WTC11 (cell line): ENCODE data around the gene SLC7A5. TPM values are rescaled to one million over a fixed set of nuclear protein-coding genes. Genes with fewer than 3 reads are reported as not detected.

Source experiments
- ATAC-seq: fragments of 200-7000 bp; cut with Tn5 transposase; 2 replicates; pipeline ENCODE4 v1.10.0; 2021; ENCODE audit warnings: mild to moderate bottlenecking, moderate library complexity
- CTCF ChIA-PET: fragments of 300-600 bp; sonication (Branson Sonifier 250); formaldehyde crosslinking; loops from one replicate; lab custom pipeline; 2021; ENCODE audit warnings: antibody characterized with exemption; lab: Charles Lee
- POLR2A ChIA-PET: fragments of 350-600 bp; sonication (Branson Sonifier 250); formaldehyde crosslinking; loops from one replicate; lab custom pipeline; 2021; ENCODE audit warnings: antibody characterized with exemption; lab: Charles Lee
- DNase-seq: peaks from one replicate; pipeline ENCODE4 v3.0.0; 2021; ENCODE audit warnings: low spot score
- H3K27ac Mint-ChIP-seq: 2 replicates; pipeline ENCODE4 v1.8.0; 2021; ENCODE audit warnings: mixed read lengths
- H3K27me3 Mint-ChIP-seq: 2 replicates; pipeline ENCODE4 v1.8.0; 2021; ENCODE audit warnings: low read depth, mild to moderate bottlenecking, moderate library complexity, mixed read lengths
- H3K36me3 Mint-ChIP-seq: 2 replicates; pipeline ENCODE4 v1.8.0; 2021; ENCODE audit warnings: mixed read lengths
- H3K4me1 Mint-ChIP-seq: 2 replicates; pipeline ENCODE4 v1.8.0; 2022; ENCODE audit warnings: mixed read lengths
- H3K4me3 Mint-ChIP-seq: 2 replicates; pipeline ENCODE4 v1.8.0; 2021; ENCODE audit warnings: mild to moderate bottlenecking, moderate library complexity, mixed read lengths
- H3K9me3 Mint-ChIP-seq: 2 replicates; pipeline ENCODE4 v1.8.0; 2021; ENCODE audit warnings: mixed read lengths
- CBFB ChIP-seq: sonication (generic); formaldehyde crosslinking; IDR thresholded peaks from 2 replicates; pipeline ENCODE4 v1.8.1; 2022; ENCODE audit warnings: mild to moderate bottlenecking, low read depth, missing genetic modification reagents
- ETV6 ChIP-seq: sonication (generic); formaldehyde crosslinking; IDR thresholded peaks from 2 replicates; pipeline ENCODE4 v1.8.1; 2022; ENCODE audit warnings: mild to moderate bottlenecking, missing genetic modification reagents
- FOXJ3 ChIP-seq: sonication (generic); formaldehyde crosslinking; IDR thresholded peaks from 2 replicates; pipeline ENCODE4 v1.9.0; 2021; ENCODE audit warnings: missing genetic modification reagents, mild to moderate bottlenecking, borderline replicate concordance
- FOXK1 ChIP-seq: sonication (generic); formaldehyde crosslinking; IDR thresholded peaks from 2 replicates; pipeline ENCODE4 v1.8.0; 2022; ENCODE audit warnings: mild to moderate bottlenecking, moderate library complexity, missing genetic modification reagents
- JUN ChIP-seq: sonication (generic); formaldehyde crosslinking; IDR thresholded peaks from 2 replicates; pipeline ENCODE4 v1.8.0; 2023; ENCODE audit warnings: mild to moderate bottlenecking, missing genetic modification reagents
- MYBL2 ChIP-seq: sonication (generic); formaldehyde crosslinking; IDR thresholded peaks from 2 replicates; pipeline ENCODE4 v1.8.1; 2023; ENCODE audit warnings: mild to moderate bottlenecking, moderate library complexity, missing genetic modification reagents
- NFYB ChIP-seq: sonication (generic); formaldehyde crosslinking; conservative IDR thresholded peaks from 2 replicates; pipeline ENCODE4 v1.8.0; 2022; ENCODE audit warnings: low read depth, missing genetic modification reagents
- NR2C2 ChIP-seq: sonication (generic); formaldehyde crosslinking; IDR thresholded peaks from 2 replicates; pipeline ENCODE4 v1.8.0; 2022; ENCODE audit warnings: mild to moderate bottlenecking, missing genetic modification reagents
- SP1 ChIP-seq: sonication (generic); formaldehyde crosslinking; conservative IDR thresholded peaks from 2 replicates; pipeline ENCODE4 v1.8.1; 2022; ENCODE audit warnings: missing genetic modification reagents
- TEAD1 ChIP-seq: sonication (generic); formaldehyde crosslinking; IDR thresholded peaks from 2 replicates; pipeline ENCODE4 v1.8.0; 2022; ENCODE audit warnings: mild to moderate bottlenecking, missing genetic modification reagents
- ZNF263 ChIP-seq: sonication (generic); formaldehyde crosslinking; IDR thresholded peaks from 2 replicates; pipeline ENCODE4 v1.8.1; 2022; ENCODE audit warnings: low read depth, mild to moderate bottlenecking, moderate library complexity, missing genetic modification reagents
- total RNA-seq: library from RNA; stranded (reverse); gene quantifications from 3 replicates; pipeline ENCODE4 v1.2.3, GENCODE V29; 2021
- TF ChIP-seq, protein P1 (sequence below): fragments of 250-450 bp; sonication (Bioruptor Pico); IDR thresholded peaks from 2 replicates; pipeline ENCODE4 v1.9.0; 2021; ENCODE audit warnings: moderate library complexity, mild to moderate bottlenecking, inconsistent platforms, borderline replicate concordance
- TF ChIP-seq, protein P2 (sequence below): fragments of 250-450 bp; sonication (Bioruptor Pico); IDR thresholded peaks from 2 replicates; pipeline ENCODE4 v1.9.0; 2021; ENCODE audit warnings: mild to moderate bottlenecking
- TF ChIP-seq, protein P3 (sequence below): sonication (generic); formaldehyde crosslinking; IDR thresholded peaks from 2 replicates; pipeline ENCODE4 v1.8.1; 2023; ENCODE audit warnings: mild to moderate bottlenecking, missing genetic modification reagents
- TF ChIP-seq, protein P4 (sequence below): sonication (generic); formaldehyde crosslinking; IDR thresholded peaks from 2 replicates; pipeline ENCODE4 v1.8.1; 2023; ENCODE audit warnings: mild to moderate bottlenecking, missing genetic modification reagents, moderate library complexity

SLC7A5 gene
- total RNA-seq, 1 experiment from 2014 or later = 197 TPM

DNA sequence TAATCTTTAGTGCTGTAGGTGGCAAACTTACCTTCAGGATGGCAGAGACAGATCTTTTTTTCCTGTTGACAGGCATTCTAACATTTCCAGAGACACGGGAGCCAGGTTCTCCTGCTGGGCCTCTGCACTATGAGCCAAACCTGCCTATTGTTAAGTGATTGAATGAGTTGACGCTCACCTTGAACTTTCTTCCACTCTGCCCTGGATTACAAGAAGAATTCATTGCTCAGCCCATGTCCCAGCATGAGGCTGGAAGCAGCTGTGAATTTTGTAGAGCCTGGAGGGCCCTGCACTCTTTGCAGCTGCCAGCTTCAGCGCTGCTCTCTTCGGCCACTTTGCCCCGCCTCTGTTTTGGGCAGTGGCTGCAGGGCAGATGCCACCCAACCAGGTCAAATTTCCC lies 9.4 kb upstream of the SLC7A5 start:
- ChIA-PET POLR2A (no interaction called here), CTCF (interaction anchor here (0.8 kb wide), 1 partner anchor 46 kb away, joined by 3 read pairs; no protein-coding TSS in a partner anchor)
- TF ChIP-seq TEAD1 (CRISPR knock-in tag) = no peak
- TF ChIP-seq, protein P1, sequence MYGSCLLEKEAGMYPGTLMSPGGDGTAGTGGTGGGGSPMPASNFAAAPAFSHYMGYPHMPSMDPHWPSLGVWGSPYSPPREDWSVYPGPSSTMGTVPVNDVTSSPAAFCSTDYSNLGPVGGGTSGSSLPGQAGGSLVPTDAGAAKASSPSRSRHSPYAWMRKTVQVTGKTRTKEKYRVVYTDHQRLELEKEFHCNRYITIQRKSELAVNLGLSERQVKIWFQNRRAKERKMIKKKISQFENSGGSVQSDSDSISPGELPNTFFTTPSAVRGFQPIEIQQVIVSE (CRISPR knock-in tag) = no peak
- TF ChIP-seq NFYB = no peak
- no peak for TF ChIP-seq ZNF263
- TF ChIP-seq, protein P2, sequence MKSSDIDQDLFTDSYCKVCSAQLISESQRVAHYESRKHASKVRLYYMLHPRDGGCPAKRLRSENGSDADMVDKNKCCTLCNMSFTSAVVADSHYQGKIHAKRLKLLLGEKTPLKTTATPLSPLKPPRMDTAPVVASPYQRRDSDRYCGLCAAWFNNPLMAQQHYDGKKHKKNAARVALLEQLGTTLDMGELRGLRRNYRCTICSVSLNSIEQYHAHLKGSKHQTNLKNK (CRISPR knock-in tag) = no peak
- TF ChIP-seq FOXK1 (CRISPR knock-in tag) = no peak
- TF ChIP-seq NR2C2 (CRISPR knock-in tag) = no peak
- TF ChIP-seq MYBL2 (CRISPR knock-in tag) = no peak
- no peak for TF ChIP-seq FOXJ3 (CRISPR knock-in tag)
- TF ChIP-seq CBFB = no peak
- H3K9me3 Mint-ChIP-seq = peaks cover 12% of the 10 kb centered on the region
- peaks cover 66% of the 10 kb centered on the region for H3K4me1 Mint-ChIP-seq
- peak overlapping the region; percentile 41; the same call in 1 of the 2 replicates for H3K27ac Mint-ChIP-seq
- H3K4me3 Mint-ChIP-seq = no peak overlapping the region
- ATAC-seq (no peak), DNase-seq (no peak)
- no peaks in the 10 kb centered on the region for H3K27me3 Mint-ChIP-seq
- H3K36me3 Mint-ChIP-seq = peaks cover 7% of the 10 kb centered on the region

DNA sequence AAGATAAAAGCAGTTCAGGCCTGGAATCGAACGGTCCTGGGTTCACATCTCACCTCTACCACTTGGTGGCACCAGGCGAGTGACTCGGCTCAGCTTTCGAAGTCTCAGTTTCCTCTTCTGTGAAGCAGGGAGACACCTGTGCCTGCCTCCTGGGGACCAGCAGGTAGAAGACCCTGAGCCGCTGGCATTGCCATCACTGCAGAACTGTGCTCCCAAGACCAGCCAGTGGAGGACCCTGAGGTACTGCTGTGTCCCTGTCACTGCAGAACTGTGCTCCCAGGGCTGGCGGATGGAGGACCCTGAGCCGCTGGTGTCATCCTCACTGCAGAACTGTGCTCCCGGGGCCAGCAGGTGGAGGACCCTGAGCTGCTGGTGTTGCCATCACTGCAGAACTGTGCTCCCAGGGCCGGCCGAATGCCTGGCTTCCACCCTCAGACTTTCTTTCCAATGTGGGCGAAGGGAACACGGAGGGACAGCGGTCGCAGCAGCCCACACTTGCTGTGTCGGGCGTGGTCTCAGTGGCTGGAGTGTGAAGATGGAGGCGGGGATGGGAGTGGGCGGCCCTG lies 8.7 kb upstream of the SLC7A5 start:
- peak; percentile 15; the same call in 1 of the 2 replicates for TF ChIP-seq ZNF263
- TF ChIP-seq, protein P3, sequence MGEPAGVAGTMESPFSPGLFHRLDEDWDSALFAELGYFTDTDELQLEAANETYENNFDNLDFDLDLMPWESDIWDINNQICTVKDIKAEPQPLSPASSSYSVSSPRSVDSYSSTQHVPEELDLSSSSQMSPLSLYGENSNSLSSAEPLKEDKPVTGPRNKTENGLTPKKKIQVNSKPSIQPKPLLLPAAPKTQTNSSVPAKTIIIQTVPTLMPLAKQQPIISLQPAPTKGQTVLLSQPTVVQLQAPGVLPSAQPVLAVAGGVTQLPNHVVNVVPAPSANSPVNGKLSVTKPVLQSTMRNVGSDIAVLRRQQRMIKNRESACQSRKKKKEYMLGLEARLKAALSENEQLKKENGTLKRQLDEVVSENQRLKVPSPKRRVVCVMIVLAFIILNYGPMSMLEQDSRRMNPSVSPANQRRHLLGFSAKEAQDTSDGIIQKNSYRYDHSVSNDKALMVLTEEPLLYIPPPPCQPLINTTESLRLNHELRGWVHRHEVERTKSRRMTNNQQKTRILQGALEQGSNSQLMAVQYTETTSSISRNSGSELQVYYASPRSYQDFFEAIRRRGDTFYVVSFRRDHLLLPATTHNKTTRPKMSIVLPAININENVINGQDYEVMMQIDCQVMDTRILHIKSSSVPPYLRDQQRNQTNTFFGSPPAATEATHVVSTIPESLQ (CRISPR knock-in tag) = no peak
- POLR2A ChIA-PET = no interaction called here
- Mint-ChIP-seq H3K36me3 (peaks cover 7% of the 10 kb centered on the region), H3K9me3 (peaks cover 12% of the 10 kb centered on the region), H3K4me1 (peaks cover 70% of the 10 kb centered on the region), H3K27ac (no peak overlapping the region), H3K4me3 (no peak overlapping the region), H3K27me3 (no peaks in the 10 kb centered on the region)
- CTCF ChIA-PET = interaction anchor here (0.8 to 0.9 kb wide), 2 partner anchors 28 to 47 kb away, joined by 3 to 4 read pairs; no protein-coding TSS in a partner anchor
- ATAC-seq (no peak), DNase-seq (no peak)

DNA sequence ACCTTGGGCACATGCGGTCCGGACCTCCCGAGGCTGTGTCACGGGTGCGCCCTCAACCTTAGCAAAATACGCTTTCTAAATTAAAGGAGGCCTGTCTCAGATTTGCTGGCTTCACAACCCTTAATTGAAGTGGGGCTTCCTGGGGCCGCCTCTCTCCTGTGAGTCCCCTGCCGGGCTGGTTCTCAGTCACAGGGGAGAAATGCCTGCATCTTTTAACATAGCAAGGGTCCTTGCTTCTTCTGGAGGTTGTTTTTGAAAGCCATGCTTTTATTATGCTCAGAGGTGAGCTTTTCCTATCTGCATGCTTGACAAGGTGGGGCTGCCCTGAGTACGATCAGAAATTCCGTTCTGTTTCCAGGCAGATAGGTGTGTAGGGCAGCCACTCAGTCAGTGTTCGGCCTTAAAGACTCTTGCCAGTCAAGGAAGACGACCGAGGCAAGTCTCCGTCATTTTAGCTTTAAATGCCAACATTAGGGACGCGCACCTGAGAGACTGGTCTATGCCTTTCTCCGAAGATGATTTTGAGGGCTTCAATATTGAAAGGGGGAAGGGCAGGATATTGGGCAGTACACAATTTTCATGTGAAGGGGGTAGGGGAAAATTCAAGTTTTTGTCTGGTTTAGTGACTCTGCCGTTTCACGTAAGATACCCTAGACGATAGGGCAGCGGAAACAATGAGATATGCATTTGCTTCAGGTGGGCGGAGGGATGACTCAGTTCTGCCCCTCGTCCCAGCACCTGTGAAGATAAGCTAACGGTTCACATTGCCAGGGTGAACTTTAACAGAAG lies 5.5 kb upstream of the SLC7A5 start:
- DNase-seq (peak; percentile 55), ATAC-seq (peak; percentile 13)
- Mint-ChIP-seq H3K27me3 (peaks cover 17% of the 10 kb centered on the region), H3K4me1 (peaks cover 78% of the 10 kb centered on the region), H3K4me3 (peak overlapping the region; percentile 49), H3K9me3 (peaks cover 11% of the 10 kb centered on the region), H3K36me3 (peaks cover 7% of the 10 kb centered on the region), H3K27ac (peak overlapping the region; percentile 83)
- ChIA-PET POLR2A (interaction anchor here (0.6 to 1.4 kb wide), 2 partner anchors 23 to 96 kb away, joined by 4 read pairs; no protein-coding TSS in a partner anchor), CTCF (interaction anchor here (0.6 to 13.1 kb wide), 11 partner anchors 23 to 863 kb away, joined by 3 to 234 read pairs (median 3); no protein-coding TSS in a partner anchor)
- no peak for TF ChIP-seq JUN
- 0 out of 2 replicates have a peak, but pooled peaks have one; percentile 48 for TF ChIP-seq SP1 (CRISPR knock-in tag)
- TF ChIP-seq ETV6 (CRISPR knock-in tag) = peak; percentile 39; the same call in 1 of the 2 replicates
- TF ChIP-seq, protein P4, sequence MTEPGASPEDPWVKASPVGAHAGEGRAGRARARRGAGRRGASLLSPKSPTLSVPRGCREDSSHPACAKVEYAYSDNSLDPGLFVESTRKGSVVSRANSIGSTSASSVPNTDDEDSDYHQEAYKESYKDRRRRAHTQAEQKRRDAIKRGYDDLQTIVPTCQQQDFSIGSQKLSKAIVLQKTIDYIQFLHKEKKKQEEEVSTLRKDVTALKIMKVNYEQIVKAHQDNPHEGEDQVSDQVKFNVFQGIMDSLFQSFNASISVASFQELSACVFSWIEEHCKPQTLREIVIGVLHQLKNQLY = no peak
